ENCODE data around the gene TM4SF20.

Gene TM4SF20

DNA sequence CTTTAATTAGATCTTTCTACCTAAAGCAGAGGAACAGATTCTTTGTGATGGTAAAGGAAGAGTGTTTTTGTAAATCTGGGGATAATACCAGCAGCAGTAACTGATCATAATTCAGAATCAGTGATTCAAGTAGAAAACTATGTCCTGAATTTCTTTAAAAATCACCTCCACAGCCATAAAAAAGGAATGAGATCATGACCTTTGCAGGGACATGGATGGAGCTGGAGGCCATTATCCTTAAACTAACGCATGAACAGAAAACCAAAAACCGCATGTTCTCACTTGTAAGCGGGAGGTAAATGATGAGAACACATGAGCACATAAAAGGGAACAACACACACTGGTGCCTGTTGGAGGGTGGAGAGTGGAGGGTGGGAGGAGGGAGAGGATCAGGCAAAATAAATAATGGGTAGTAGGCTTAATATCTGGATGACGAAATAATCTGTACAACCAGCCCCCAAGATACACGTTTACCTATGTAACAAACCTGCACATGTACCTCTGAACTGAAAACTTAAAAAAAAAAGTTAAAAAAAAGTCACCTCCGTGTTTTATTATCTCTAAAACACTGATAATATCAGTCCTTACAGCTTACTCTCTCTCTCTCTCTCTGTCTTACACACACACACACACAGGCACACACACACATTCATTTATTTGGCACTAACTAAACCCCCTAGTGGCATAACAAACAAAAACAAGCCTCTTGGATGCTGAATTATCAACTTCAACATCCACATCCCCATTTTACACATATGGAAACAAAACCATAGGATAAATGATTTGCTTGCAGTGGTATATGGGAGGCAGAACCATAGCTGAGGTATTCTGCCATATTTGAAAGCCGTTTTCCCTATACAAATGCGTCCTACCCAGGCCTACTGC lies 1.4 kb downstream of the TM4SF20 start:
- Histone ChIP-seq H3K36me3 (ENCODE audit: control insufficient read depth in 2 of 2, insufficient read depth in 2 of 2, low read length in 2 of 2) (no peaks in the 10 kb centered on the region), H3K4me3 (ENCODE audit: low read length in 2 of 2) (no peak overlapping the region), H3K9me3 (ENCODE audit: control insufficient read depth in 2 of 2, low read length in 2 of 2) (no peaks in the 10 kb centered on the region), H3K4me1 (ENCODE audit: control insufficient read depth, insufficient read depth, low read length) (no peaks in the 10 kb centered on the region), H3K27me3 (ENCODE audit: control insufficient read depth in 1 of 2, insufficient read depth in 2 of 2, low read length in 2 of 2) (no peaks in the 10 kb centered on the region), H3K9ac (ENCODE audit: low read length in 2 of 2) (no peak overlapping the region), H3K27ac (ENCODE audit: low read length) (no peak overlapping the region)

GRCh38 chr2:227376656-227377396 lies 2.3 kb downstream of the TM4SF20 start:
- Histone ChIP-seq H3K4me1 (ENCODE audit: control insufficient read depth, insufficient read depth, low read length) (no peaks in the 10 kb centered on the region), H3K4me3 (ENCODE audit: low read length in 2 of 2) (no peak overlapping the region), H3K27me3 (ENCODE audit: control insufficient read depth in 1 of 2, insufficient read depth in 2 of 2, low read length in 2 of 2) (no peaks in the 10 kb centered on the region), H3K9ac (ENCODE audit: low read length in 2 of 2) (no peak overlapping the region), H3K27ac (ENCODE audit: low read length) (no peak overlapping the region), H3K9me3 (ENCODE audit: control insufficient read depth in 2 of 2, low read length in 2 of 2) (no peaks in the 10 kb centered on the region), H3K36me3 (ENCODE audit: control insufficient read depth in 2 of 2, insufficient read depth in 2 of 2, low read length in 2 of 2) (no peaks in the 10 kb centered on the region)

GRCh38 chr2:227374158-227374557 lies 4.9 kb downstream of the TM4SF20 start:
- Histone ChIP-seq H3K27ac (ENCODE audit: low read length) (no peak overlapping the region), H3K9me3 (ENCODE audit: control insufficient read depth in 2 of 2, low read length in 2 of 2) (no peaks in the 10 kb centered on the region), H3K36me3 (ENCODE audit: control insufficient read depth in 2 of 2, insufficient read depth in 2 of 2, low read length in 2 of 2) (no peaks in the 10 kb centered on the region), H3K27me3 (ENCODE audit: control insufficient read depth in 1 of 2, insufficient read depth in 2 of 2, low read length in 2 of 2) (no peaks in the 10 kb centered on the region), H3K4me1 (ENCODE audit: control insufficient read depth, insufficient read depth, low read length) (no peaks in the 10 kb centered on the region), H3K9ac (ENCODE audit: low read length in 2 of 2) (no peak overlapping the region), H3K4me3 (ENCODE audit: low read length in 2 of 2) (no peak overlapping the region)

DNA sequence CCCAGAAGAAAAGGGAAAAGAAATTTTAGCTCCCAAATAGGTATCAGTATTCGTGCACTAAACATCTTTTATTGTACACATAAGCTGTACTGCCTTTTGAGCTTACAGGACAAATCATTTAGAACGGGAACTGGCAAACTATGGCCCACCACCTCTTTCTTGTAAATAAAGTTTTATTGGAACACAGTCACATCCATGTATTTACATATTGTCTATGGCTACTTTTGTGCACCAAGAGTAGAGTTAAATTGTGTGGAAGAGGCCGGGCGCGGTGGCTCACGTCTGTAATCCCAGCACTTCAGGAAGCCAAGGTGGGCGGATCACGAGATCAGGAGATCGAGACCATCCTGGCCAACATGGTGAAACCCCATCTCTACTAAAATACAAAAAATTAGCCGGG lies 5.7 kb downstream of the TM4SF20 start:
- Histone ChIP-seq H3K27me3 (ENCODE audit: control insufficient read depth in 1 of 2, insufficient read depth in 2 of 2, low read length in 2 of 2) (no peaks in the 10 kb centered on the region), H3K4me1 (ENCODE audit: control insufficient read depth, insufficient read depth, low read length) (no peaks in the 10 kb centered on the region), H3K9ac (ENCODE audit: low read length in 2 of 2) (no peak overlapping the region), H3K36me3 (ENCODE audit: control insufficient read depth in 2 of 2, insufficient read depth in 2 of 2, low read length in 2 of 2) (no peaks in the 10 kb centered on the region), H3K9me3 (ENCODE audit: control insufficient read depth in 2 of 2, low read length in 2 of 2) (no peaks in the 10 kb centered on the region), H3K27ac (ENCODE audit: low read length) (no peak overlapping the region), H3K4me3 (ENCODE audit: low read length in 2 of 2) (no peak overlapping the region)

DNA sequence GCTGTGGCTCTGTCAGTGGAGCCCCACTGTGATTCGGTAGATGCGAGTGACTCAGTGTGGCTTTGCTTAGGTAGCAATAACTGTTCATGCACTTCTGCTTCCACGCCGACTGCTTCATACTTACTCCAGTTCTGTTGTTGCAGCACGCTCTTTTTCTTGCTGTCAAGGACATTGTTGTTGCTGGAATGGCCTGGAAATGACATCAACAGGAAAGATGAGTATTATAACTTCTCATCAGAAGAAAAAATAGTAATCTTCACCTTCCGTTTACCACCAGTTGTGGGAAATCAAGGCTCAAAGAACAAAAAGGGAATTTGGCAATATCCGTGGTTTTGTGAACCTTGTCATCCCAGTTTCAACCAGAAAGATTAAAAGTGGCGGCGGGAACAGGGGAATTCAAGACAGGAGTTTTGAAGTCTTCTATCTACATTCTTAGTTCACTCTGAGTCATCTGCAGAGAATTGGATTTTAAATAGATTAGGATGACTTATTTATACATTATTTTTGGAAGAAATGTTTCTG lies 8.3 kb downstream of the TM4SF20 start:
- Histone ChIP-seq H3K27ac (ENCODE audit: low read length) (no peak overlapping the region), H3K9me3 (ENCODE audit: control insufficient read depth in 2 of 2, low read length in 2 of 2) (no peaks in the 10 kb centered on the region), H3K27me3 (ENCODE audit: control insufficient read depth in 1 of 2, insufficient read depth in 2 of 2, low read length in 2 of 2) (no peaks in the 10 kb centered on the region), H3K36me3 (ENCODE audit: control insufficient read depth in 2 of 2, insufficient read depth in 2 of 2, low read length in 2 of 2) (no peaks in the 10 kb centered on the region), H3K9ac (ENCODE audit: low read length in 2 of 2) (no peak overlapping the region), H3K4me3 (ENCODE audit: low read length in 2 of 2) (no peak overlapping the region), H3K4me1 (ENCODE audit: control insufficient read depth, insufficient read depth, low read length) (peaks cover 6% of the 10 kb centered on the region)

DNA sequence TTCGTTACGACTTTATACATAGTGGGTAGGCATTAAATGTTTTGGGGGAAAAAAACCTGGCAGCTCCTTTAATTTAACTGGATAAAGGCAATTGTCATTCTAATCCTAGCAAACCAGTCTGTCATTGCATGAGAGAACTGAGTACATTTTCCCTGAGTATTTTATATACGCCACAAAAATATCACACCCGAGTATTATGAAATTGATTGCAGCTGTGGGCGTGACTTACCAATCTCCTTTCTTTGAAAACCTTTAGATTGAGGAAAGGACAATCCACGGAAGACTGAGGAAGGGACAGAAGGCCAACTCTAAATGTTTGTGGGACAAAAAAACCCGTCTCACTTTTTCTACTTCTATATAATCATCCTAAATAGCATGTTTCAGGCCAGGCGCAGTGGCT lies 9.0 kb downstream of the TM4SF20 start:
- Histone ChIP-seq H3K9me3 (ENCODE audit: control insufficient read depth in 2 of 2, low read length in 2 of 2) (no peaks in the 10 kb centered on the region), H3K36me3 (ENCODE audit: control insufficient read depth in 2 of 2, insufficient read depth in 2 of 2, low read length in 2 of 2) (no peaks in the 10 kb centered on the region), H3K9ac (ENCODE audit: low read length in 2 of 2) (no peak overlapping the region), H3K27ac (ENCODE audit: low read length) (no peak overlapping the region), H3K27me3 (ENCODE audit: control insufficient read depth in 1 of 2, insufficient read depth in 2 of 2, low read length in 2 of 2) (no peaks in the 10 kb centered on the region), H3K4me3 (ENCODE audit: low read length in 2 of 2) (no peak overlapping the region), H3K4me1 (ENCODE audit: control insufficient read depth, insufficient read depth, low read length) (peaks cover 6% of the 10 kb centered on the region)

DNA sequence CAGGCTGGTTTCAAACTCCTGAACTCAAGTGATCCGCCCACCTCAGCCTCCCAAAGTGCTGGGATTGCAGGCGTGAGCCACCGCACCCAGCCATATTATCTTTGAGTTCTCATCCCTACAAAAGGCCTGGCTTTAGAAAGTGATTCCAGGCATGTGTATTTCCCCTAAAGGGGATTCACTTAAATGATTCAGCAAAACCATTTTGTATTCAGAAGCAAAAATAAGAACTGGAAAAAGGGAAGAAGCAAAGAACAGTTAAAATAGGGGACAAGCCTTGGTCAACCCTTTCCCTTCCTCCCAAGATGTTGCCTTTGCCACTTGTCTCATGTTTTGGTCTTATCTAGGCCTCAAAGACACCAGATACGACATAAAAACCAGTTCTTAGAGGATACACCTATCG lies 10.5 kb downstream of the TM4SF20 start:
- Histone ChIP-seq H3K27me3 (ENCODE audit: control insufficient read depth in 1 of 2, insufficient read depth in 2 of 2, low read length in 2 of 2) (no peaks in the 10 kb centered on the region), H3K27ac (ENCODE audit: low read length) (no peak overlapping the region), H3K9me3 (ENCODE audit: control insufficient read depth in 2 of 2, low read length in 2 of 2) (no peaks in the 10 kb centered on the region), H3K36me3 (ENCODE audit: control insufficient read depth in 2 of 2, insufficient read depth in 2 of 2, low read length in 2 of 2) (no peaks in the 10 kb centered on the region), H3K4me1 (ENCODE audit: control insufficient read depth, insufficient read depth, low read length) (peaks cover 6% of the 10 kb centered on the region), H3K4me3 (ENCODE audit: low read length in 2 of 2) (no peak overlapping the region), H3K9ac (ENCODE audit: low read length in 2 of 2) (no peak overlapping the region)

- Histone ChIP-seq H3K27ac (ENCODE audit: low read length) (no peak overlapping the region), H3K4me1 (ENCODE audit: control insufficient read depth, insufficient read depth, low read length) (peaks cover 6% of the 10 kb centered on the region)
Observed at GRCh38 chr2:227367427-227367795, 11.7 kb downstream of the TM4SF20 start.

DNA sequence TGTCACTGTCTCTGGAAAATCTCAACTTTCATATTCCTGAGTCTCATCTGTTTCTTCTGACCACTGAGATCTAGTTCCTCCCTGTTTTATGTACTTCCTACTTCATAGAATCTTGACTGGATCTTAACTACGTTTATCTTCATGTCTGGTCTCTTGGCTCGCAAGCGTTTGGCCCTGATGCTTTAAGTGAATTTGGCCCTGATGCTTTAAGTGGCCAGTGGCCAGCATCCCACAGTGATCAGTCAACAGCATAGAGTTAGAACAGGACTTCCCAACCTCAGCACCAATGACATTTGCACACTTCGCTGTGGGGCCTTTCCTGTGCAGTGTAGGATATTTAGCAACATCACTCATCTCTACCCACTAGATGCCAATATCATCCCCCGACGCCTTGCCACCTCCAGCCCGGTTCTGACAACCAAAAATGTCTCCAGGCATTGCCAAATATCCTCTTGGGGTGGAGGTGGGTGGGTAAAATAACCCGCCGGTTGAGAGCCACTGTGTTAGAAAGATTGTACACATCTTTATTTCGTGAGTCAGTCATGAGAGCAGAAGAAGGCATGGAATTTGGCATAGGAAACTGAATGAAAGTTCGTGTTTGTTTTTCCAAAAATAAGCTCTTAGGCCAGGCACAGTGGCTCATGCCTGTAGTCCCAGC lies 12.2 kb downstream of the TM4SF20 start:
- no peak overlapping the region for H3K27ac ChIP-seq (ENCODE audit: low read length)
- peaks cover 6% of the 10 kb centered on the region for H3K4me1 ChIP-seq (ENCODE audit: control insufficient read depth, insufficient read depth, low read length)
- H3K9ac ChIP-seq (ENCODE audit: low read length in 2 of 2), result no peak overlapping the region
- no peaks in the 10 kb centered on the region for H3K27me3 ChIP-seq (ENCODE audit: control insufficient read depth in 1 of 2, insufficient read depth in 2 of 2, low read length in 2 of 2)
- no peaks in the 10 kb centered on the region for H3K36me3 ChIP-seq (ENCODE audit: control insufficient read depth in 2 of 2, insufficient read depth in 2 of 2, low read length in 2 of 2)
- H3K4me3 ChIP-seq (ENCODE audit: low read length in 2 of 2), result no peak overlapping the region
- H3K9me3 ChIP-seq (ENCODE audit: control insufficient read depth in 2 of 2, low read length in 2 of 2), result no peaks in the 10 kb centered on the region

More at GRCh38 chr2:227367427-227367795, 11.7 kb downstream of the TM4SF20 start:
- Histone ChIP-seq H3K4me3 (ENCODE audit: low read length in 2 of 2) (no peak overlapping the region), H3K27me3 (ENCODE audit: control insufficient read depth in 1 of 2, insufficient read depth in 2 of 2, low read length in 2 of 2) (no peaks in the 10 kb centered on the region), H3K9ac (ENCODE audit: low read length in 2 of 2) (no peak overlapping the region), H3K36me3 (ENCODE audit: control insufficient read depth in 2 of 2, insufficient read depth in 2 of 2, low read length in 2 of 2) (no peaks in the 10 kb centered on the region), H3K9me3 (ENCODE audit: control insufficient read depth in 2 of 2, low read length in 2 of 2) (no peaks in the 10 kb centered on the region)

- H3K9me3 ChIP-seq (ENCODE audit: control insufficient read depth in 2 of 2, low read length in 2 of 2), result no peaks in the 10 kb centered on the region
- H3K36me3 ChIP-seq (ENCODE audit: control insufficient read depth in 2 of 2, insufficient read depth in 2 of 2, low read length in 2 of 2), result peaks cover 0 to 2% of the 10 kb centered on the region in 2 donors
- H3K9ac ChIP-seq (ENCODE audit: low read length in 2 of 2), result no peak overlapping the region
- no peaks in the 10 kb centered on the region for H3K27me3 ChIP-seq (ENCODE audit: control insufficient read depth in 1 of 2, insufficient read depth in 2 of 2, low read length in 2 of 2)
- peaks cover 6% of the 10 kb centered on the region for H3K4me1 ChIP-seq (ENCODE audit: control insufficient read depth, insufficient read depth, low read length)
- H3K27ac ChIP-seq (ENCODE audit: low read length), result no peak overlapping the region
- no peak overlapping the region for H3K4me3 ChIP-seq (ENCODE audit: low read length in 2 of 2)
Observed at GRCh38 chr2:227365833-227366232, 13.3 kb downstream of the TM4SF20 start.

Data from stomach smooth muscle (tissue), 2 donors.